ENCODE results near the gene KCNG1.

The KCNG1 gene

GRCh38 chr20:51011479-51011878, 11.4 kb downstream of the KCNG1 start:
- DNase-seq, result no peak

- DNase-seq, result no peak
These were observed 12.0 kb downstream of the KCNG1 start for GRCh38 chr20:51010932-51011331.

- DNase-seq, result no peak
These were observed 12.9 kb downstream of the KCNG1 start for GRCh38 chr20:51010043-51010365.

- no peak for DNase-seq
These were observed 13.4 kb downstream of the KCNG1 start for GRCh38 chr20:51009303-51010042.

GRCh38 chr20:51008718-51009117, 14.2 kb downstream of the KCNG1 start:
- DNase-seq, result no peak

- no peak for DNase-seq
These were observed 17.7 kb downstream of the KCNG1 start for GRCh38 chr20:51005214-51005613.

GRCh38 chr20:51004781-51005180, 18.1 kb downstream of the KCNG1 start:
- DNase-seq, result no peak

GRCh38 chr20:51004305-51004727, 18.6 kb downstream of the KCNG1 start:
- no peak for DNase-seq

- DNase-seq, result no peak
These were observed 19.2 kb downstream of the KCNG1 start for GRCh38 chr20:51003753-51004152.

- no peak for DNase-seq
These were observed 20.3 kb downstream of the KCNG1 start for GRCh38 chr20:51002633-51003032.

- DNase-seq, result no peak
These were observed 21.3 kb downstream of the KCNG1 start for GRCh38 chr20:51001430-51002265.

GRCh38 chr20:50999355-50999754, 23.6 kb downstream of the KCNG1 start:
- DNase-seq, result no peak

- DNase-seq, result no peak
These were observed 25.7 kb downstream of the KCNG1 start for GRCh38 chr20:50996901-50997865.

GRCh38 chr20:50995506-50995905, 27.4 kb downstream of the KCNG1 start:
- DNase-seq, result no peak

- DNase-seq, result no peak
These were observed 29.0 kb downstream of the KCNG1 start for GRCh38 chr20:50993876-50994275.

- no peak for DNase-seq
These were observed 30.0 kb downstream of the KCNG1 start for GRCh38 chr20:50992733-50993457.

GRCh38 chr20:50992336-50992732, 30.6 kb downstream of the KCNG1 start:
- no peak for DNase-seq

- no peak for DNase-seq
These were observed 31.8 kb downstream of the KCNG1 start for GRCh38 chr20:50991076-50991475.

- peak; percentile 23 for DNase-seq
These were observed 35.3 kb downstream of the KCNG1 start for GRCh38 chr20:50987493-50988210.

- no peak for DNase-seq
These were observed 39.6 kb downstream of the KCNG1 start for GRCh38 chr20:50983321-50983720.

GRCh38 chr20:50982363-50982762, 40.5 kb downstream of the KCNG1 start:
- DNase-seq, result no peak

GRCh38 chr20:50981714-50982048, 41.2 kb downstream of the KCNG1 start:
- no peak for DNase-seq

Data from activated effector memory CD4-positive, alpha-beta T cell treated with Interleukin-2 at 50 U/mL for 16 hours (primary cell).